ENCODE data around the gene APBA1.

- TF ChIP-seq ZNF124 (CRISPR knock-in tag; IDR thresholded peaks at IDR 0.05) (no peak), TCF7 (IDR thresholded peaks at IDR 0.05; ENCODE audit: borderline replicate concordance) (no peak), THRA (IDR thresholded peaks at IDR 0.05) (no peak), ZNF263 (CRISPR knock-in tag; IDR thresholded peaks at IDR 0.05; ENCODE audit: borderline replicate concordance) (no peak), BRF1 (IDR thresholded peaks at IDR 0.05; ENCODE audit: borderline replicate concordance, extremely low read depth, insufficient read length) (no peak), RAD21 (CRISPR knock-in tag; conservative IDR thresholded peaks at IDR 0.05 in 1 of 2, IDR thresholded peaks at IDR 0.05 in 1 of 2) (no peak)
Measured at GRCh38 chr9:69637817-69638200, 34.4 kb downstream of the APBA1 start.
